Adipose tissue (tissue), 3 donors: ENCODE measurements around the gene ACSL3. TPM values are rescaled to one million over a fixed set of nuclear protein-coding genes. Genes with fewer than 3 reads are reported as not detected.
A peak's percentile ranks its signal among the peaks of the same experiment; 100 is the strongest.
"Not testable (repeated sequence)": the region's sequence is repeated elsewhere in the genome, so short reads cannot be mapped to it uniquely, and the experiment has no call there.

Experiments
- H3K27ac ChIP-seq: one replicate; pipeline ENCODE4 v1.5.1; 2013; ENCODE audit warnings: low read depth, low read length
- WGBS, 3 donors: extraction: QIAGEN DNeasy Blood & Tissue Kit; methylation state at CpG; one replicate each; pipeline ENCODE4 v1.1.7; 2013; 5-methylcytosine and 5-hydroxymethylcytosine counted together
- polyA plus RNA-seq, 3 donors: library from polyadenylated mRNA; stranded (reverse); fragments of 200-250 nt; gene quantifications; one replicate each; pipeline ENCODE4 v1.2.3, GENCODE V29; 2013
- donor health status: healthy with polysubstance abuse.
- donor health status: Bipolar disorder and iron deficiency.
- donor health status: healthy.

ACSL3 gene
- polyA plus RNA-seq, result 10 to 100 TPM in 2 of 3 donors, 1 to 10 TPM in 1; 8.9 to 36.3 (median 20.7) TPM

DNA sequence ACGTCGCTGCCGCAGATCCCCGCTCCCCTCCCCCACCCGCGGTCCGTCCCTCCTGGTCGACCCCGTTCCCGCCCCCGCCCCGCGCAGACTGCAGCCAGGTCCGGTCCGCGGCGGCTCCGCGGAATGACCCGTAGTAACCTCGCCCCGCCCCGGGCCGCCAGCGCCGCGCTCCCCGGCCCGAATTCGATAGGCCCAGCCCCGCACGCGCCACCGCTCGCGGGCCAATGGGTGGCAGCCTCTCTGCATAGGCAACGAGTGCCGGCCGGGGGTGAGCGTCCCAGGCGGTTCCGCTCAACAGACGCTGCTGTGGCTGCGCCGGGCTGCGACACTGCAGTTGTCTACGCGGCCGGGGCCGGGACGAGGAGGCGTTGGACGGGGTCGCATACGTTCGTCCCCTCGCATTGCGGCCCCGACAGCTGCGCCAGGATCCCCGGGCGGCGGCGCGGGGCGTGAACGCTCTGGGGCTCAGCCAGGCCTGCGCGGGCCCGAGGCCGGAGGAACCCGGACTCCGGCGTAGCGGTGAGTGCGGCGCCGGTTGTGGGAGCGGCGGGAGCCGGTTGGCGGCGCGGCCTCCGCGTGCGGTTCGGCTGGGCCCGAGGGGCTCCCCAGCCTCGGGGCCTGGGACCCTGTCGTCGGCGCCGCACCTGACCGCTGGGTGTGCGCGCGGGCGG is at the start of gene ACSL3:
Gene ACSL3, plus strand, starts transcription at position 297 of the 671 bp plus-strand sequence. CDS start 47,737 bp downstream, outside the sequence.
- peak within 1 kb of the TSS; percentile 91 for H3K27ac ChIP-seq
- 0 to 1% (median 1%) methylated on average over 79 to 99 of the region's 99 CpGs for WGBS, 3 donors

DNA sequence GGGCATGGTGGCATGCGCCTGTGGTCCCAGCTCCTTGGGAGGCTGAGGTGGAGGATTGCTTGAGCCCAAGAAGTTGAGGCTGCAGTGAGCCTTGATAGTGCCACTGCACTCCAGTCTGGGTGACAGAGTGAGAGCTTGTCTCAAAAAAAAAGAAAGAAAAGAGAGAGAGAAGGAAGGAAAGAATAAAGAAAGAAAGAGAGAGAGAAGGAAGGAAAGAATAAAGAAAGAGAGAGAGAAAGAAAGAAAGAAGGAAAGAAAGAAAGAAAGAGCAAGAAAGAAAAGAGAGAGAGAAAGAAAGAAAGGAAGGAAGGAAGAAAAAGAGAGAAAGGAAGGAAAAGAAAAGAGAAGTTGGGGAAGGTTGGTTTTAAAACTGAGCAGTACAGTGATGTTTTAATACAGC is 49.0 kb upstream of the ACSL3 start:
- H3K27ac ChIP-seq, result no peak overlapping the region
- 93 to 100% (median 98%) methylated on average over 1 of the region's 1 CpG for WGBS, 3 donors

DNA sequence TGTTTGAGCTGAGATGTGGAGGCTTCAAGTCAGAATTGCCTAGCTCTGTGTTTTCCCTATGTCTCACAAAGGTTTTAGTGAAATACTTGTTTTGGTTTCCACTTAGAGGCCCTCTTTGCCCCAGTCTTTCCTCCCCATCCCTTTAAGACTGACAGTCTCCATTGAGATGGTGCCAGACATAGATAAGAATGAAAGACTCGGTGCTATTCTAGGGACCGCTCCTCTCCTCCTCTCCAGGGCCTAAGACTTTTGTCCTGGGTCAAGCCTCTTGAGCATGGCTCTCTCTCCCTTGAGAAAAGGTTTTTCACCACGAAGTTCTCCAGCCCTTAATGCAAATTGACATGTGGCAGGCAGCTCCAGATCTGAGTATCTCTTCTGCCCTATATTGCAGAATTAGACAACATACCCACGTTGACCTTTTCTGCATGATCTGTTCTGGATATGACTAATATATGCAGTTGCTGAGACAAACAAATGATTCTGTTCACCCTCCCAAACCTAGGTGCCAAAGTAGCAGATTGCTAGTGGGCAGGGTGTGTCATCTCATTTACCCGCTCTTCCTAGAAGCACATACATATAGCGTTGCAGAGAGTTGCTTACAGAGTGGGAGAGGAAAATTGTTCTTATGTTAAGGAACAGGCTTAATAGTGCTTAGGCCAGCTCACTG is 47.5 kb upstream of the ACSL3 start:
- H3K27ac ChIP-seq, result no peak overlapping the region
- 66 to 83% (median 69%) methylated on average over 6 of the region's 6 CpGs for WGBS, 3 donors

DNA sequence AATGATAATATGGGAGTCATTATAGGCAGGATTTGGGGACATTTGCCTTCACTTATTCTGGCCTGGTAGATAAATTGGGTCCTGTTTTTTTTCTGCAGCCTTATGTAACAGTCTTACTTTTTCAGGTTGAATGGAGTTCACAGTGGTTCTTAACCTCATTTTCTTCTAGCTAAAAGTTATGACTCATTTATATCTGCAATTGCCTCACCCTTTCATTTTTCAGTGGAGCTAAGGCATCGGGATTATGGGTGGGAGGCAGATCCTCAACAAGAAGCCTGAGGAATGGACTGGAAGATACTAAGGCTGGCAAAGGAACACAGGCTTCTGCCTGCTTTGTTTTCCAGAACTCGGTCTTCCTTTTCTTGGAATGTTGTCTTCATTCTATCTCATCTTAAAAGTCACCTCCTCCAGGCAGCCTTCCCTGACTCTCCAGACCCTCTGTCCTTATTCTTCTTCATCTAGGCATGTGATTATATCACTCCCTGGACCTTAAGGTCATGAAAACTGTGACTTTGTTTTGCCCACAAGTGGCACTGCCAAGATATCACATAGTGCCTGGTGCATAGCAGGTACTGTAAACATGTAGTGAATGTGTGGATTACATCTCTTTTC is 41.0 kb upstream of the ACSL3 start:
- no peak overlapping the region for H3K27ac ChIP-seq
- WGBS, 3 donors, result 50 to 83% (median 64%) methylated on average over 2 of the region's 2 CpGs

DNA sequence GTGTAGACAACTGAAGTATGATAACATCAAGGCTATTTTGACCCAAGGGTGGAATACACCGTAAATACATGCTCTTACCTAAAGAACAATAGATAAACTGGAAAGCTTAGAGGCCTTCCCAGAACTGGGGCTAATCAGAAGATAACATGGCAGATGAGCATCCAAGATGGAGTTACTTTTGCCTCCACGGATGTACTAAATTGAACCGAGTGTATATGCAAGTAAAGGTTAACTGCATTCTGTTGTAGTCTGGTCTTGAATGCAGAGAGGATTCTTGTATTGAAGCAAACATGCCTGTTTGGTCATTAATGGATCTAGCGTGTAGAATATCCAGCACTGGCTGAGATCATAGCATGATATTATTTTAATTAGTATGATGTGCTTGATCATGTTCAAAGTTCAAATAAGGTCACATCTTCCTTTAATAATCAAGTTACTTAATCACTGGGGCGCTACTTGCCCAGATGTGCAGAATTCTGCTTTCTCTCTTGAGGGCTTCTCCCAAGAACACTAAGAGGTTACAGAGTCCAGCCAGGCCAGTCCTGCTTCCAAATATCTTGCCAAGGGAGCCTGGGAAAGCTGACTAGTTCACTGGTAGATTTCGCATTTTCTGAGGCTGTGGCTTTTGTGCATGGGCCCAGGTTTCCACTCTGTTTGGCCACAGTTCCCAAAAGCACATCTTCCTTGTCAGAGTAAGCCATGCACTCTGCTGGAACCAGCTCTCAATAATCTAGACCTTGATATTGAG is 37.5 kb upstream of the ACSL3 start:
- whole genome bisulfite sequencing, 3 donors, result 66 to 83% (median 72%) methylated on average over 6 of the region's 6 CpGs
- H3K27ac ChIP-seq, result no peak overlapping the region

DNA sequence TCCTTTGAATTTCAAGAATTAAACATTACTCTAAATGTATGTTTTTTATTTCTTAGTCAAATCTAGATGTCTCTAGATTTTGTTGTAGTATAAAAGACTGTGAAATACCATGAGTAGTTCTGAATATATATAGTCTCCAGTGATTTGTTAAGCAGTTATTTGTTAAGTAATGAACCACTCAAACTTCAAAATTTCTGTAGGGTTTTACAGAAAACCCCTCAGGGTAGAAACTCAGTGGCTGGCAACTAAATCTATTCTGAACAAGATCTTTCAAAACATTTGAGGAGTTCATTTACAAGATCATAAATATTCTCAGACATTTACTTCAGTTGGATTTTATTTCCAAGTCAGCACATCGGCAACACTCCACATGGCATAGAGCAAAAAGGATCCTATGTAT is 35.8 kb upstream of the ACSL3 start:
- H3K27ac ChIP-seq, result no peak overlapping the region
- 76 to 99% (median 93%) methylated on average over 1 of the region's 1 CpG for WGBS, 3 donors

DNA sequence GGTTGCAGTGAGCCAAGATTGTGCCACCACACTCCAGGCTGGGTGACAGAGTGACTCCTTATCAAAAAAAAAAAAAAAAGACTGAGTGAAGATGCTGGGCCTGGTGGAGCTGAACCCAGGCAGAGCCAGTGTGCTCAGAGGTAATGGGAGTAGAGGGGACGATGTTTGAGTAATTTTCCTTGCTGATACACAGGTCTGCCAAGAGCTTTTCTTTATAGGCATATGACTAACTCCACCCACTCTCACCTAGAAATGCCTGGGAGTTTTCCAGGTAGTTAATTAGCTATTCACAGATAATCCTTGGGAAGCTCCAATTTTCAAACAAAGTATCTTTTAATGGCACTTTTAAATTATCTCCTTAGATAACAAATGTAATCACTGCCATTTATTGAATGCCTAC is 33.4 kb upstream of the ACSL3 start:
- WGBS, 3 donors, result 60 to 91% (median 67%) methylated on average over 1 of the region's 1 CpG
- H3K27ac ChIP-seq, result no peak overlapping the region

DNA sequence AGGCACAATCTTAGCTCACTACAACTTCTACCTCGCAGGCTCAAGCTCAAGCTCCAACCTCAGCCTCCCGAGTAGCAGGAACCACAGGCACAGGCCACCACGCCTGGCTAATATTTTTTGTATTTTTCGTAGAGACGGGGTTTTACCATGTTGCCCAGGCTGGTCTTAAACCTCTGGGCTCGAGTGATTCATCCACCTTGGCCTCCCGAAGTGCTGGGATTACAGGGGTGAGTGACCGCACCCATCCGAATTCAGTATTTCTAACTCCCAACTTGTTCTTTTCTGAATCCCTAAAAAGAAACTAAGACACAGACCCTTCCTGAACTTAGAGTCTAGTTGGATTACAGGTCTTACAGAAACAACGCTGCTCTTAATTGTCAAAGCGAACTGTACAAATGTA is 32.3 kb upstream of the ACSL3 start:
- 87 to 96% (median 94%) methylated on average over 11 of the region's 11 CpGs for WGBS, 3 donors
- H3K27ac ChIP-seq, result no peak overlapping the region

DNA sequence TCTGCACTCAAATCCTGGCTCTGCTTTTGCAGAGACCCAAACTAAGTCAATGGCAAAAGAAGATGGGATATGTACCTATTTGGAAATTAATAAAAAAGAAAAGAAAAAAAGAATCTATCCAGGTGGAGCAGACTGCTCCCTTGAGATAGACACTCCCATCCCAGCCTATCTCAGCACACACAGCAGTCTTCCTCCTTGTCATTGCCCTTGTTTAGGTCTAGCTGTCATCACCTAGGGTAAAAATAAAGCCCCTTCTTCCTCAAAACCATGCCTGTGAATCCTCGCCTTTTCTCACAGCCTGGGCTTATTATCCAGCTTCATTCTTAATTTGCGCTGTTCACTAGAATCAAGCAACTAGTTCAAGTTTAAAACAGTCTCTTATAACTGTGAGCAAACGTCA is 30.7 kb upstream of the ACSL3 start:
- 74 to 75% (median 75%) methylated on average over 3 of the region's 3 CpGs for WGBS, 3 donors
- H3K27ac ChIP-seq, result no peak overlapping the region

DNA sequence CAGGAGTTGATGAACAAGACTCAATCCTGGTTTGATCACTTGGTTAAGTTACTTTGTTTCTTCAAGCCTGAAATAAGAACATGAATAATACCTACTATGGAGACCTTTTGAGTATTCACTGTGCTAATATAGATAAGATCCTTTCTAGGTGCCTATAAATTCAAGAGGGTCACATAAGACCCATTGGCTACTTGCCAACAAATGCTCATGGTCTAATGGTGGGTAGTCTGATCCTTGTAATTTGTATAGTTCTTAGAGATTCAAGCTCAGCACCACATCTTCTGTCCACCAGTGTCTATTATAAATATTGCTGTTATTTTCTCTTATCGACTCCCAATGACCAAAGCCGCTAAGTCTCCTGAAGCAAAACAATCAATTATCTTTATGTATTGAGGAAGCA is 27.4 kb upstream of the ACSL3 start:
- 96 to 100% (median 97%) methylated on average over 2 of the region's 2 CpGs for WGBS, 3 donors

DNA sequence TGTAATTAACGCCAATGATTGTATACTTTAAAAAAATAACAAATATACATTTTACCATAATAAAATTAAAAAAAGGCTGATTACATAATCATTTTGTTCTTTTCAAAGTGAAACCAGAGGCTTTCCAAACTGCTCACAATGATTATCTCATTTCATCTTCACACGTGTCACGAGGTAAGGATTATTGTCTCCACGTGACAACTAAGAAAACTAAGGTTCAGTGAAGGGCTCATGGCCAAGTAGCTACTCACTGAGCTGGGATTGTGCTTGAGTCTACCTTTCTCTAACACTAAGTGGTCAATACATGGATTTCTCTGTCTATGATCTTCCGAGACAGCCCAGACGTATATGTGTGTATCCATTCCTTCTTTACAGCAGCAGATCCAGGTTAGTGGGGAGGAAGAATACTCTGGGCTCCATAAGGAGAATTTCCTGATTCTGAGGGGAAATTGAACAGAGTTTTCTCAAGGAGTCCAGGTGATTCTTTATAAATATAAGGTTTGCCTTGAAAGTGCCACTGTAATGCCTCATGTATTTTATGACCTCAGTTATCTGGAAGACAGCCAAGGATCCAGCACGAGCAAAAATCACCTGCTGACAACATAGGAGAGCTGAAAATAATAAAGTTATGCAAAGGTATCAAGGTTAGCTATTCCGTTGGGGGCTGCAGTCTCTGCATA is 25.6 kb upstream of the ACSL3 start:
- no peak overlapping the region for H3K27ac ChIP-seq
- WGBS, 3 donors, result 59 to 66% (median 60%) methylated on average over 8 of the region's 8 CpGs

More for the DNA sequence above, 27.4 kb upstream of the ACSL3 start:
- no peak overlapping the region for H3K27ac ChIP-seq

DNA sequence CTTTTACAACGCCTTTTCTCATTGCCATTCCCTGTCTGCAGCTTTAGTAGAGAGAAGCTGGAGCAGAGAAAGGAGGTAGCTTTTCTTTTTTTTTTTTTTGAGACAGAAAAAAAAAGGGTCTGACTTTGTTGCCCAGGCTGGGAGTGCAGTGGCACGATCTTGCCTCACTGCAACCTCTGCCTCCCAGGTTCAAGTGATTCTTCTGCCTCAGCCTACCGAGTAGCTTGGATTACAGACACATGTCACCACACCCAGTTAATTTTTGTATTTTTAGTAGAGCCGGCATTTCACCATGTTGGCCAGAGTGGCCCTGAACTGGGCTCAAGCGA is 25.0 kb upstream of the ACSL3 start:
- no peak overlapping the region for H3K27ac ChIP-seq
- WGBS, 3 donors, result 83 to 87% (median 86%) methylated on average over 5 of the region's 5 CpGs

DNA sequence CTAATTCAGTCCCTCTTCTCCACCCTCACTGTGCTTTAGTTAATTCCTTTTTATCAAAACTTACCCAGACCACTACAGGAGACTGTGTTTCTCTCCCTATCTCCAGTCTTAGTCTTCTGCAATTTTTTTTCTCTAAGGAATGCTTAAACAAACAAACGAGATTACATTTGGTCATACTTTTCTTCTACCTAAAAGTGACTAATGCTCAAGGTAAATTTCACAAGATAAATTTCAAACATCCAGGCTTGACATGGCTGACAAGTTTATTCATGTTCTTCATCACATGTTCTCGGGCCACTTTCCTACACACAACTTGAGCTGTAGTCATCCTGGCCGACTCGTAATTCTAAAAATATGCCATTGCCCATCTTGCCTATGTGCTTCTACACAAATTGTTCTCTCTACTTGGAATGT is 23.2 kb upstream of the ACSL3 start:
- 70 to 83% (median 79%) methylated on average over 4 of the region's 4 CpGs for WGBS, 3 donors
- H3K27ac ChIP-seq, result no peak overlapping the region

DNA sequence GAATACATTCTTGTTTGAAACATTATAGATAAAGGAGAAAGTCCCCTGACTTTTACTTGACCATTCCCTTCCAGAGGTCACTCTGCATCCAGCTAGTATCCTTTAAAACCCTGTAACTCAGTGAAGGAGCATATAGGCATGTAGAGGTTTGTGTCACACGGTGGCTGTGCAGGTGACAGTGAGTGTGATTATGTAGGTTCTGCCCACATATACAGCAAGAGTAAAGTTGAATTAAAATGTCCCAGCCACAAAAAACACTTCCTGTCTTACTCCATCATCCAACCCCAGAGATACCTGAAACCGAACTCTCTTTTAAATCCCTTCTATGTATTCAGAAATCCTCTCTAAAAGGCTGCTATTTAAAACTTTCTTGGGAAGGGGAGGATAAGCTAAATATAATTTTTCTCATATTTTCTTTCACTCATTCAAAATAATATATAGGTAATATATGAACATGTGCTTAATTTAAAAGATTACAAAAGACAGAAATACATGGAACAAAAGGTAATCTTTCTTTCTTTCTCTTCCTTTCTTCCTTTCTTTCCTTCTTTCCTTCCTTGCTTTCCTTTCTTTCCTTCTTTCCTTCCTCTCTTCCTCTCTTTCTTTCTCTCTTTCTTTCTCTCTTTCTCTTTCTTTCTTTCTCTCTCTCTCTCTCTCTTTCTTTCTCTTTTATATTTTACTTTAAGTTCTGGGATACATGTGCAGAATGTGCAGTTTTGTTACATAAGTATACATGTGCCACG is 20.6 kb upstream of the ACSL3 start:
- H3K27ac ChIP-seq, result no peak overlapping the region
- 70 to 91% (median 76%) methylated on average over 3 of the region's 3 CpGs for WGBS, 3 donors

DNA sequence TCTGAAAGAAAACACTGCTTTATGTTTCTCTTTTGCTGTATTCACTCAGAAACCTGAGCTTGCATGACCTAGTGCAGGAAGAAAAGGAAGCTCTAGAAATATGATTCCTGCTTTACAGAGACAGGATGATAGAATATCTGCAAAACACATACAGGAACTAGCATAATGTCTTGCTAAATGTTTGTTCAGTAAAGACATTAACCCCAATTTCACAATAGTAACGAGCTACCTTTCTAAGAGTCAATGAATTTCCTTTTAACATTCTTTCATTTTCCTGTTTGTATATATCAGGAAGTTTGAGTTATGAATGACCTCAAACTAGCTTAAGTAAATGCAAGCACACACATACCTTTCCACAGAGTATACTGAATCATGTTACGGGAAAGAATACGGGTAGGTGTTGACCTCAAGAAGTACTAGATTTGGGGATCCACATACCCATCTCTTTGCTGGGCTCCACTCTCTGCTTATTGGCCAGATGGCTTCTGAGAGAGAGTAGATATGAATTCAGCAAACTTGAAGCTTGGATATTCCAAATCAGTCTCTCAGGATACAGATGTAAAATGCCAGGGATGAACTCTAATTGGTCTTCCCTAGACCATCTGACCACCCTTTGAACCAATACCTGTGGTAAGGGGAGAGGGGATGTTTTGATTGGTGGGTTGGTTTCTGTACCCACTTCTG is 18.2 kb upstream of the ACSL3 start:
- no peak overlapping the region for H3K27ac ChIP-seq
- 31 to 39% (median 38%) methylated on average over 3 of the region's 3 CpGs for WGBS, 3 donors

DNA sequence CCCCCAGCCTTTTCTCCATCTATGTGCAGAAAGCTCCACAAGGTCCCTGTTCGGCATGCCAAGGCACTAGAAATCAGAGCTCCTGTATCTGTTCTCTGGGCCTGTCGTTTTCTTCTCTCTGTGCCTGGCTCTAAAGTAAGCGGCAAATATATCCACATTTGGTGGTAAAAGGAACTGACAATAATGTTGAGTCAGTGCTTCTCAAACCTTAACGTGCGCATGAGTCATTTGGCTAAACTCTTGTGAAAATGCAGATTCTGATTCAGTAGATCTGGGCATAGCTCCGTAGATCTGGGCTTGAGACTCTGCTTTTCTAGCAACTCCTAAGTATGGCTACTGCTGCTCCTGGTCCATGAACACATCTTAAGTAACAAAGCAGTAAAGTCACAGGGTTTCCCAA is 16.5 kb upstream of the ACSL3 start:
- 46 to 83% (median 49%) methylated on average over 6 of the region's 6 CpGs for WGBS, 3 donors
- H3K27ac ChIP-seq, result no peak overlapping the region

DNA sequence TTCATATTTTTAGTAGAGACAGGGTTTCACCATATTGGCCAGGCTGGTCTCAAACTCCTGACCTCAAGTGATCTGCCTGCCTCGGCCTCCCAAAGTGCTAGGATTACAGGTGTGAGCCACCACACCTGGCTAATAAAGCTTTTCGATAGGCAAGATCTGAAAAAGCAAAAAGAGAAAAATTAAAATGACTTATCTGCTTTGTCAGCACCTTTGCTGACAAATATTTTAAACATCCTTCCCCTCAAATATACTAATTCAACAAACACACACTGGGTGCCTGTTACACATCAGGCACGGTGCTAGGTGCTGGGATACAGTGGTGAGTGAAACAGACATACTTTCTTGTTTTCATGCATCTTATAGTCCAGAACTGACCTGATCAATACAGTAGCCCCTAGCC is 15.5 kb upstream of the ACSL3 start:
- not testable (repeated sequence) for H3K27ac ChIP-seq
- WGBS, 3 donors, result 93 to 95% (median 94%) methylated on average over 3 of the region's 3 CpGs
